Natural killer cell (primary cell): ENCODE data around the gene OGFR. TPM values are rescaled to one million over a fixed set of nuclear protein-coding genes. Genes with fewer than 3 reads are reported as not detected.

Experiments used
- ATAC-seq, 3 donors: fragments of 150-1000 bp in 2 of 3; fragments of 200-7000 bp in 1 of 3; cut with Tn5 transposase; 1 replicate in 1 of 3; 2 replicates in 2 of 3; pipeline ENCODE4 v1.10.0; 2021; ENCODE audit warnings: mild to moderate bottlenecking in 2 of 3, moderate library complexity in 2 of 3
- DNase-seq, 2 donors: peaks; one replicate each; pipeline versions ENCODE4 v3.0.0 to v3.0.0-alpha.2; 2013 to 2021; ENCODE audit warnings: mixed read lengths in 1 of 2
- H3K27ac ChIP-seq: one replicate; pipeline ENCODE4 v1.5.1; 2013; ENCODE audit warnings: mild to moderate bottlenecking, low read length
- H3K27me3 ChIP-seq: one replicate; pipeline ENCODE4 v1.6.1; 2013; ENCODE audit warnings: low read length; ENCODE audit not compliant: control insufficient read depth, insufficient read depth
- H3K36me3 ChIP-seq: one replicate; pipeline ENCODE4 v1.6.1; 2013; ENCODE audit warnings: low read length; ENCODE audit not compliant: control insufficient read depth, insufficient read depth
- H3K4me1 ChIP-seq: one replicate; pipeline ENCODE4 v1.6.1; 2013; ENCODE audit warnings: low read length; ENCODE audit not compliant: control insufficient read depth, insufficient read depth
- H3K4me3 ChIP-seq: one replicate; pipeline ENCODE4 v1.5.1; 2013; ENCODE audit warnings: low read length
- H3K9me3 ChIP-seq: one replicate; pipeline ENCODE4 v1.6.1; 2013; ENCODE audit warnings: low read length; ENCODE audit not compliant: control insufficient read depth, insufficient read depth
- H3K27ac Mint-ChIP-seq, 2 donors: one replicate each; pipeline ENCODE4 v1.8.0; 2022; ENCODE audit warnings: mild to moderate bottlenecking in 2 of 2, mixed read lengths in 2 of 2, moderate library complexity in 1 of 2
- H3K27me3 Mint-ChIP-seq, 2 donors: one replicate each; pipeline ENCODE4 v1.8.0; 2022; ENCODE audit warnings: low read depth in 2 of 2, mixed read lengths in 2 of 2
- H3K36me3 Mint-ChIP-seq: one replicate; pipeline ENCODE4 v1.8.0; 2022; ENCODE audit warnings: mixed read lengths
- H3K4me1 Mint-ChIP-seq, 2 donors: one replicate each; pipeline ENCODE4 v1.8.0; 2022; ENCODE audit warnings: mixed read lengths in 2 of 2
- H3K4me3 Mint-ChIP-seq: one replicate; pipeline ENCODE4 v1.8.0; 2022; ENCODE audit warnings: mild to moderate bottlenecking, moderate library complexity, mixed read lengths
- H3K9me3 Mint-ChIP-seq, 2 donors: one replicate each; pipeline ENCODE4 v1.8.0; 2022; ENCODE audit warnings: mixed read lengths in 2 of 2
- CTCF ChIP-seq: fragments of 200-600 bp; IDR thresholded peaks from one replicate; pipeline ENCODE4 v1.8.0; 2022; ENCODE audit warnings: antibody characterized with exemption
- WGBS: methylation state at CpG from one replicate; pipeline ENCODE4 v1.1.7; 2013; ENCODE audit warnings: missing lambda C conversion rate; ENCODE audit not compliant: insufficient coverage; 5-methylcytosine and 5-hydroxymethylcytosine counted together
- intact Hi-C: fragments of 100-400 bp; cut with micrococcal nuclease; formaldehyde crosslinking; loops from one replicate; pipeline ENCODE4 v1.14.2; 2022
- total RNA-seq, 4 donors: library from RNA; stranded (reverse); fragments of 120-200 nt in 1 of 4; gene quantifications; one replicate each; pipeline versions ENCODE4 v1.2.3 to v1.2.4, GENCODE V29; 2013 to 2022

OGFR gene
- total RNA-seq, 3 donors from 2014 or later (not counting 1 experiment from before 2014, with no cell fraction given): 71.0 to 84.0 (median 83.0) TPM

GRCh38 chr20:62762801-62763368, 41.8 kb upstream of the OGFR start:
- 91% methylated on average over 16 of the region's 16 CpGs for WGBS
- H3K4me1 ChIP-seq: no peaks in the 10 kb centered on the region
- no peaks in the 10 kb centered on the region for H3K9me3 ChIP-seq
- H3K36me3 ChIP-seq: no peaks in the 10 kb centered on the region
- Mint-ChIP-seq H3K36me3 (no peaks in the 10 kb centered on the region), H3K27me3 (no peaks in the 10 kb centered on the region), H3K4me1 (peaks cover 0 to 4% of the 10 kb centered on the region in 2 donors), H3K9me3 (no peaks in the 10 kb centered on the region), H3K27ac (no peak overlapping the region), H3K4me3 (no peak overlapping the region)
- intact Hi-C loops: no loop called here
- no peak for ATAC-seq
- DNase-seq: no peak
- no peak for TF ChIP-seq CTCF
- no peaks in the 10 kb centered on the region for H3K27me3 ChIP-seq
- H3K4me3 ChIP-seq: no peak overlapping the region
- H3K27ac ChIP-seq: no peak overlapping the region

GRCh38 chr20:62763404-62763803, 41.2 kb upstream of the OGFR start:
- no peaks in the 10 kb centered on the region for H3K9me3 ChIP-seq
- intact Hi-C loops: no loop called here
- no peak for TF ChIP-seq CTCF
- Mint-ChIP-seq H3K36me3 (no peaks in the 10 kb centered on the region), H3K27me3 (no peaks in the 10 kb centered on the region), H3K9me3 (no peaks in the 10 kb centered on the region), H3K27ac (no peak overlapping the region), H3K4me3 (no peak overlapping the region), H3K4me1 (peaks cover 0 to 4% of the 10 kb centered on the region in 2 donors)
- H3K36me3 ChIP-seq: no peaks in the 10 kb centered on the region
- no peak overlapping the region for H3K27ac ChIP-seq
- H3K4me1 ChIP-seq: no peaks in the 10 kb centered on the region
- H3K4me3 ChIP-seq: no peak overlapping the region
- WGBS: 89% methylated on average over 4 of the region's 4 CpGs
- ATAC-seq: no peak
- DNase-seq: no peak
- H3K27me3 ChIP-seq: no peaks in the 10 kb centered on the region

- Histone ChIP-seq H3K4me1 (no peaks in the 10 kb centered on the region), H3K9me3 (no peaks in the 10 kb centered on the region), H3K27me3 (no peaks in the 10 kb centered on the region), H3K27ac (no peak overlapping the region), H3K4me3 (no peak overlapping the region), H3K36me3 (no peaks in the 10 kb centered on the region)
- no peak overlapping the region for H3K27ac Mint-ChIP-seq
- no peak for TF ChIP-seq CTCF
- intact Hi-C loops: no loop called here
- peaks cover 0 to 4% of the 10 kb centered on the region in 2 donors for H3K4me1 Mint-ChIP-seq
- ATAC-seq: no peak
- DNase-seq: no peak
- no peak overlapping the region for H3K4me3 Mint-ChIP-seq
- WGBS: 92% methylated on average over 26 of the region's 26 CpGs
- H3K27me3 Mint-ChIP-seq: no peaks in the 10 kb centered on the region
- no peaks in the 10 kb centered on the region for H3K36me3 Mint-ChIP-seq
- H3K9me3 Mint-ChIP-seq: no peaks in the 10 kb centered on the region
Observed at GRCh38 chr20:62764156-62764935, 40.3 kb upstream of the OGFR start.
